ENCODE measurements around the gene SDF4.

- TF ChIP-seq CTCF (IDR thresholded peaks at IDR 0.05), result no peak
- no peak for TF ChIP-seq POLR2A (IDR thresholded peaks at IDR 0.05)
- TF ChIP-seq POLR2AphosphoS5 (IDR thresholded peaks at IDR 0.05), result no peak
Observed at GRCh38 chr1:1173793-1174415, 57.9 kb downstream of the SDF4 start, which contains the start of gene TTLL10.
